Measurements from ENCODE around the gene SPATA21.

The SPATA21 gene

GRCh38 chr1:16422041-16422440 lies 15.2 kb downstream of the SPATA21 start:
- H3K9me3 ChIP-seq: no peaks in the 10 kb centered on the region
- H3K36me3 ChIP-seq: no peaks in the 10 kb centered on the region
- no peaks in the 10 kb centered on the region for H4K20me1 ChIP-seq
- peak overlapping the region; percentile 73 for H3K4me2 ChIP-seq
- H3K9ac ChIP-seq: no peak overlapping the region
- TF ChIP-seq Cebpa-rat (IDR thresholded peaks at IDR 0.05): no peak
- no peaks in the 10 kb centered on the region for H3K27me3 ChIP-seq
- no peak overlapping the region for H3K4me3 ChIP-seq
- 0 out of 2 replicates have a peak overlapping the region, but pooled peaks have one; percentile 26 for H3K27ac ChIP-seq
- H3K4me1 ChIP-seq: peaks cover 27% of the 10 kb centered on the region

- H3K27me3 ChIP-seq: no peaks in the 10 kb centered on the region
- H3K4me1 ChIP-seq: peaks cover 27% of the 10 kb centered on the region
- no peak overlapping the region for H3K4me3 ChIP-seq
- H3K27ac ChIP-seq: peak overlapping the region; percentile 50; the same call in 1 of the 2 replicates
- TF ChIP-seq Cebpa-rat (IDR thresholded peaks at IDR 0.05): no peak
- no peaks in the 10 kb centered on the region for H4K20me1 ChIP-seq
- no peak overlapping the region for H3K9ac ChIP-seq
- peak overlapping the region; percentile 73 for H3K4me2 ChIP-seq
- no peaks in the 10 kb centered on the region for H3K36me3 ChIP-seq
- H3K9me3 ChIP-seq: no peaks in the 10 kb centered on the region
Measured at GRCh38 chr1:16421201-16421600, 16.0 kb downstream of the SPATA21 start.

- Histone ChIP-seq H3K4me3 (no peak overlapping the region), H3K27ac (peak overlapping the region; percentile 50; the same call in 1 of the 2 replicates), H4K20me1 (no peaks in the 10 kb centered on the region), H3K9me3 (no peaks in the 10 kb centered on the region), H3K27me3 (no peaks in the 10 kb centered on the region), H3K4me2 (peak overlapping the region; percentile 73), H3K36me3 (no peaks in the 10 kb centered on the region), H3K4me1 (peaks cover 27% of the 10 kb centered on the region), H3K9ac (no peak overlapping the region)
- TF ChIP-seq Cebpa-rat (IDR thresholded peaks at IDR 0.05): peak; percentile 88
Measured at GRCh38 chr1:16420424-16421118, 16.7 kb downstream of the SPATA21 start.

GRCh38 chr1:16418823-16419425 lies 18.3 kb downstream of the SPATA21 start:
- no peak overlapping the region for H3K4me3 ChIP-seq
- no peak overlapping the region for H3K9ac ChIP-seq
- H3K36me3 ChIP-seq: no peaks in the 10 kb centered on the region
- no peaks in the 10 kb centered on the region for H4K20me1 ChIP-seq
- H3K4me1 ChIP-seq: peaks cover 27% of the 10 kb centered on the region
- TF ChIP-seq Cebpa-rat (IDR thresholded peaks at IDR 0.05): no peak
- no peaks in the 10 kb centered on the region for H3K27me3 ChIP-seq
- H3K4me2 ChIP-seq: no peak overlapping the region
- H3K9me3 ChIP-seq: no peaks in the 10 kb centered on the region
- no peak overlapping the region for H3K27ac ChIP-seq

GRCh38 chr1:16413191-16413590 lies 24.0 kb downstream of the SPATA21 start:
- Histone ChIP-seq H3K9me3 (no peaks in the 10 kb centered on the region), H3K36me3 (no peaks in the 10 kb centered on the region), H3K4me2 (no peak overlapping the region), H3K27me3 (no peaks in the 10 kb centered on the region), H3K4me3 (no peak overlapping the region), H3K27ac (no peak overlapping the region), H3K9ac (no peak overlapping the region), H4K20me1 (no peaks in the 10 kb centered on the region), H3K4me1 (peaks cover 9% of the 10 kb centered on the region)
- TF ChIP-seq Cebpa-rat (IDR thresholded peaks at IDR 0.05): no peak

- Histone ChIP-seq H3K9ac (no peak overlapping the region), H3K9me3 (no peaks in the 10 kb centered on the region), H3K4me3 (no peak overlapping the region), H3K4me1 (peaks cover 11% of the 10 kb centered on the region), H3K36me3 (no peaks in the 10 kb centered on the region), H3K27me3 (no peaks in the 10 kb centered on the region), H4K20me1 (no peaks in the 10 kb centered on the region), H3K27ac (no peak overlapping the region), H3K4me2 (no peak overlapping the region)
- TF ChIP-seq Cebpa-rat (IDR thresholded peaks at IDR 0.05): no peak
Measured at GRCh38 chr1:16410803-16411202, 26.4 kb downstream of the SPATA21 start.

- Histone ChIP-seq H3K36me3 (no peaks in the 10 kb centered on the region), H3K9me3 (no peaks in the 10 kb centered on the region), H4K20me1 (no peaks in the 10 kb centered on the region), H3K9ac (no peak overlapping the region), H3K27ac (no peak overlapping the region), H3K4me1 (peaks cover 11% of the 10 kb centered on the region), H3K4me3 (no peak overlapping the region), H3K27me3 (no peaks in the 10 kb centered on the region), H3K4me2 (no peak overlapping the region)
- no peak for TF ChIP-seq Cebpa-rat (IDR thresholded peaks at IDR 0.05)
Measured at GRCh38 chr1:16409536-16410152, 27.6 kb downstream of the SPATA21 start.

GRCh38 chr1:16406868-16407267 lies 30.4 kb downstream of the SPATA21 start:
- H3K9me3 ChIP-seq: no peaks in the 10 kb centered on the region
- H3K27ac ChIP-seq: no peak overlapping the region
- no peaks in the 10 kb centered on the region for H4K20me1 ChIP-seq
- no peaks in the 10 kb centered on the region for H3K36me3 ChIP-seq
- no peaks in the 10 kb centered on the region for H3K27me3 ChIP-seq
- TF ChIP-seq Cebpa-rat (IDR thresholded peaks at IDR 0.05): no peak
- no peak overlapping the region for H3K9ac ChIP-seq
- no peak overlapping the region for H3K4me2 ChIP-seq
- no peak overlapping the region for H3K4me3 ChIP-seq
- H3K4me1 ChIP-seq: peaks cover 11% of the 10 kb centered on the region

GRCh38 chr1:16405441-16405840 lies 31.8 kb downstream of the SPATA21 start:
- H3K9me3 ChIP-seq: no peaks in the 10 kb centered on the region
- no peak for TF ChIP-seq Cebpa-rat (IDR thresholded peaks at IDR 0.05)
- H4K20me1 ChIP-seq: no peaks in the 10 kb centered on the region

GRCh38 chr1:16402742-16403141 lies 34.5 kb downstream of the SPATA21 start:
- Histone ChIP-seq H3K4me1 (peaks cover 15% of the 10 kb centered on the region), H3K36me3 (peaks cover 31% of the 10 kb centered on the region), H3K27ac (no peak overlapping the region), H3K9me3 (no peaks in the 10 kb centered on the region), H3K9ac (no peak overlapping the region), H3K4me2 (no peak overlapping the region), H3K27me3 (no peaks in the 10 kb centered on the region), H3K4me3 (no peak overlapping the region), H4K20me1 (peaks cover 20% of the 10 kb centered on the region)
- TF ChIP-seq Cebpa-rat (IDR thresholded peaks at IDR 0.05): no peak

More at GRCh38 chr1:16405441-16405840, 31.8 kb downstream of the SPATA21 start:
- Histone ChIP-seq H3K27me3 (no peaks in the 10 kb centered on the region), H3K4me1 (peaks cover 11% of the 10 kb centered on the region), H3K4me3 (no peak overlapping the region), H3K9ac (no peak overlapping the region), H3K4me2 (no peak overlapping the region), H3K27ac (no peak overlapping the region), H3K36me3 (0 out of 2 replicates have a peak, but pooled peaks cover 4% of the 10 kb centered on the region)
